ENCODE measurements around the gene FUCA1.

DNA sequence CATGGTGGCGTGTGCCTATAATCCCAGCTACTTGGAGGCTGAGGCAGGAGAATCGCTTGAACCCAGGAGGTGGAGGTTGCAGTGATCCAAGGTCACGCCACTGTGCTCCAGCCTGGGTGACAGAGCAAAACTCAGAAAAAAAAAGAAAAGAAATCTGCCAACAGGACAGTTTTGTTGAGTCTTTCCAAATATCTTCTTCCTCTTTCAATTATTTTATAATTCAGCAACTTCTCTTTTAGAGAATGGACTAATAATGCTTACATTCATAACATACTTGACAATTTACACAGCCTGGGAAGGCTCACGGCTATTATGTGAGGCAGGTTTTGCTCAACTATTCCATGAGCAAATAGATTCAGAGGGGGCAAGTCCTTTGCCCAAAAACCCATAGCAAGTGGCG is 27.0 kb upstream of the FUCA1 start:
- TF ChIP-seq TAF1 (IDR thresholded peaks at IDR 0.05; ENCODE audit: borderline replicate concordance, low read depth, low read length) = no peak
- TF ChIP-seq POLR2A (IDR thresholded peaks at IDR 0.05; ENCODE audit: low read depth, low read length) = no peak

All from GM12892 (cell line).